HG03521 (cell line): ENCODE data around the gene CST2.
"Not testable (repeated sequence)": the region's sequence is repeated elsewhere in the genome, so short reads cannot be mapped to it uniquely, and the experiment has no call there.

ENCODE experiments used
- ATAC-seq: cut with Tn5 transposase; IDR thresholded peaks from one replicate; pipeline ENCODE4 v1.9.1; 2021; ENCODE audit warnings: mild to moderate bottlenecking, moderate library complexity; ENCODE audit not compliant: unreplicated experiment

Gene CST2

GRCh38 chr20:23811559-23811958 lies 15.0 kb downstream of the CST2 start:
- not testable (repeated sequence) for ATAC-seq

- ATAC-seq = not testable (repeated sequence)
Measured at GRCh38 chr20:23810349-23810748, 16.2 kb downstream of the CST2 start.

- no peak for ATAC-seq
Measured at GRCh38 chr20:23800865-23801264, 25.7 kb downstream of the CST2 start.

DNA sequence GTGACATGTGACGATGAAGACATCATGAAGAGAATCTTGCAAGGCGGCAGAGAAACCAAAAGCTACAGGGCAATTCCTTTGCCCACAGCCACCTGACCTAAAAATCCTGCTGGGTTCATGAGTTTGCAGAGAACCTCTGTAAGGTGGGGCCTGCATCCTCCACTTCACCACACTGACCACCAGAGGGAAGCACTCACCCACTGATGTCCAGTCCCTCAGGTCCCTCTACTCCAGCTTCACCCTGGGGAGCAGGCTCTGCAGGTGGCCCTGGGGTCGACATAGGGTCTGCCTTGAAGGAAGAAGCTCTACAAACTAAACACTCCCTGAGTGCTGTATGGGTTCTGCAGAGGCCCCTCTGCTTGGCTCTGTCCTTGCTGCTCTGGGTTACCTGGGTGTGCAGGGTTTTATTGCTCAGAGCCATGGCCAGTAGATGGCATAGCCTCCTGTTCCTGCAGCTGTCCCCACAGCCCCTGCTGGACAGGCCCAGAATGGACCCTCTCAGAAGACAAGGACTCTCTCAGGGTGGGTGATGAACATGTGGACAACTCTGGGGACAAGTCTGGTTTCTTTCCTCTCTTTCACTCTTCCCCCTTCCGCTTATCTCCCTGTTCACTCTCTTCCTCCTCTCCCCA lies 27.2 kb downstream of the CST2 start:
- ATAC-seq = not testable (repeated sequence)

- no peak for ATAC-seq
Measured at GRCh38 chr20:23795526-23795925, 31.0 kb downstream of the CST2 start.

DNA sequence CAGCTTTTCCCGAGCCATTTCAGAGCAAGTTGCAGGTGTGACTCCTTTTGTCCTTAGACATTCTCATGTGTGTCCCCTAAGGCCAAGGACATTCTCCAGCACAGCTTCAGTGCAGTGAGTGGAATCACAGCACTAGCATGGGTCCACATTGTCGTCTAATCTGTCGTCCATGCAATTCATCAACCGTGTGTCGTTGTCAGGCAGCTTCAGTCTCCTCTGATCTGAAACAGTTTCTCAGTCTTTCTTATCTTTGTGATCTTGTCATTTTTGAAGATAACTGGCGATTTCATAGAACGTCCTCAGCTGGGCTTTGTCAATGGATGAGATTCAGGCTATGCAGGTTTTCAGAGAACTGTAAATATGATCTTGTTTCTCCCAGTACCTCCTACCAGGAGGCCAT lies 31.7 kb downstream of the CST2 start:
- ATAC-seq = no peak

DNA sequence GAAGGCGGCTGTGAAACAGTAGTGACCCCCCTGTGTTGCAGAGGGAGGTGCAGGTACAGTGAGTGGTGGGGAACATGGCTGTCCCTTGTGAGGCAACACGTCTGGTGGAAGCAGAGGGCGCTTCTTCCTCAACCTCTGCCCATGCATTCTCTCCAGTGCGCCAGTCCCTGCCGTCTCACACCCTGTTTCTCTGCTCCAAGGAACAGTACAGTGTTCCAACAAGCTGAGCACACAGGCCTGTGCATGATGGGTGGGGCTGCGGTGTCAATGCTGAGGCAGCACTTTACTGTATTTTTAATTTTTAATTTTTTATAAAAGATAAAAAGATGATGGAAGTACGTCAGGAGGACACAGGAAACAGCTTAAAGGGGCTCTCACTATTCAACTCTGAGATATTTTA lies 32.5 kb downstream of the CST2 start:
- no peak for ATAC-seq

GRCh38 chr20:23783447-23783846 lies 43.1 kb downstream of the CST2 start:
- no peak for ATAC-seq

DNA sequence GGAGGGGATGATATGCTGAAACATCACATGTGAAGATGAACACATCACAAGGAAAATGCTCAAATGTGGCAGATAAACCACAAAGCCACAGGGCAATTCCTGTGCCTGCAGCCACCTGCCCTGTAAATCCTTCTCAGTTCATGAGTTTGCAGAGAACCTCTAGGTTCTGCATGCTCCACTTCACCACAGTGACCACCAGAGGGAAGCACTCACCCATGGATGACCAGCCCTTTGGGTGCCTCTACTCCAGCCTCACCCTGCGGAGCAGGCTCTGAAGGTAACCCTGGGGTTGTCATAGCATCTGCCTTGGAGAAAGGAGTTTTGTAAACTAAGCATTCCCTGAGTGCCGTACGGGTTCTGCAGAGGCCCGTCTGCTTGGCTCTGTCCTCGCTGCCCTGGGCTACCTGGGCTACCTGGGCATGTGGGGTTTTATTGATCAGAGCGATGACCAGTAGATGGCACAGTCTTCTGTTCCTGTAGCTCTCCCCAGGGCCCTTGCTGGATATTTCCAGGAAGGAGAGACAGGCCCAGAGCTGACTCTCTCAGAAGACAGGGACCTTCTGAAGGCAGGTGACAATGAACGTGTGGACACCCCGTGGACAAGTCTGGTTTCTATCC lies 44.1 kb downstream of the CST2 start:
- ATAC-seq = no peak

- ATAC-seq = not testable (repeated sequence)
Measured at GRCh38 chr20:23778676-23779075, 47.9 kb downstream of the CST2 start.

DNA sequence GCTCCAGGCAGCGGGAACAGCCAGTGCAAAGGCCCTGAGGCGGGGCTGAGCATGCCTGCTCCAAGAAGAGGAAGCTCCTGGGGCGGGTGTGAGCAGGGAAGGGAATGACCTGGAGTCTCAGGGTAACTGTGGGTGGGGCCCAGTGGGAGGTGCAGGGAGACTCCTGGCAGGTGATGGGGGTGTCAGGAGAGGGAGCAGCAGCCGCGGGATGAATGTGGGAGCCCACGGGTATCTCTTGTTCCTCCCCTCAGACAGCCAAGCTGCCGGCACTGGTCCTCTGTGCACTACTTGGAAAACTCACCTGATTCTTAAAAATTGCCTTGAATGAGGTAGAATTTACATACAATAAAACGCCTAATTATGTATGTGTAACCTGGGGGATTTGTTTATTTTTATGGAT lies 49.1 kb downstream of the CST2 start:
- ATAC-seq = not testable (repeated sequence)

DNA sequence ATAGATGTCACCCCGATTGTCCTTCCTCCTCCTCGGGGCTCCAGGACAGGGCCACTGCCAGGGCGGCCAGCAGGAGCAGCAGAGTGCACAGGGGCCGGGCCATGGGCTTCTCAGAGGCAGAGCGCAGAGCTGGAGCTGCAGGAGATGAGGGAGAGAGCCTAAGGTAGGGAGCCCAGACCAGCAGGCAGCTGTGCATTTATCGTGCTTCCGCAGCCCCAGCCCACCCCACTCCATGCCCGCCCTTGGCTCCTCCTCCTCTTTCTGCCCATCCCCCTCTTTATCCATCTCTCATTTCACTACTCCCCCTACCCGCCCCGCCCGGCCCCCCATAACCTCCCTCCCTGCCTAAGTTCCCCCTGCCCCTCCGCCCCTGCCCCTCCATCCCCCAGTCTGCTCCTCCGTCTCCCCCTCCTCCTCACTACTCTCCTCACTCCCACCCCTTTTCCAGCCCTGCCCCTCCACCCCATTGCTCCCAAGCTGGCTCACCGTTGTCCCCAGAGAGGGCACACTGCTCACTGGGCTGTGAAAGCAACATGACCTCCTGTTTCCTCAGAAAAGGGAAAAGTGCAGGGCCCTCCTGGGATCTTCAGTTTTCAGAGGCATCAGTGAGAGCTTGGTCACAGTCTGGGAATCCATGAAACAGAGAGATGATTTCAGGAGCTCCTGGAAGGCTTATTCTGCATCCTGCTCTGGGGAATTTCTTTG lies 50.3 kb downstream of the CST2 start:
- no peak for ATAC-seq

DNA sequence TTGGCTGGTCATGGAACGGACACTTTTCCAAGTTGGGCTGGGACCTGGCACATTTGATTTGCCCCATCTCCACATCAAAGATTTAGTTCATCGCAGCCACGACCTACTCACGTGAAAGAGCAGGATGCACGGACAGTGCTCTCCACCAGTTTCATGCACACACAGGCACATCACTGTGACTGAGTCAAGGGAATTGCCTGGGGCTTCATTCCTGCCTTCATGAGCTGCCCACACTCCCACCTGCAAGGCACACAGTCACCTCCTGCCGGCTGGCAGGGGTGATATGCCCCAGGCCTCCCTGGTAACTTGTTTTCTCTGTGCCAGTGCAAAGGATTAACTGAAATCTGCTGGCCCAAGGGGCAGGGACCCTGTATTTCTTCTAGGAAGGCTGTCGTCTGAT lies 52.4 kb downstream of the CST2 start:
- no peak for ATAC-seq
